ENCODE results near the gene HBG1.

DNA sequence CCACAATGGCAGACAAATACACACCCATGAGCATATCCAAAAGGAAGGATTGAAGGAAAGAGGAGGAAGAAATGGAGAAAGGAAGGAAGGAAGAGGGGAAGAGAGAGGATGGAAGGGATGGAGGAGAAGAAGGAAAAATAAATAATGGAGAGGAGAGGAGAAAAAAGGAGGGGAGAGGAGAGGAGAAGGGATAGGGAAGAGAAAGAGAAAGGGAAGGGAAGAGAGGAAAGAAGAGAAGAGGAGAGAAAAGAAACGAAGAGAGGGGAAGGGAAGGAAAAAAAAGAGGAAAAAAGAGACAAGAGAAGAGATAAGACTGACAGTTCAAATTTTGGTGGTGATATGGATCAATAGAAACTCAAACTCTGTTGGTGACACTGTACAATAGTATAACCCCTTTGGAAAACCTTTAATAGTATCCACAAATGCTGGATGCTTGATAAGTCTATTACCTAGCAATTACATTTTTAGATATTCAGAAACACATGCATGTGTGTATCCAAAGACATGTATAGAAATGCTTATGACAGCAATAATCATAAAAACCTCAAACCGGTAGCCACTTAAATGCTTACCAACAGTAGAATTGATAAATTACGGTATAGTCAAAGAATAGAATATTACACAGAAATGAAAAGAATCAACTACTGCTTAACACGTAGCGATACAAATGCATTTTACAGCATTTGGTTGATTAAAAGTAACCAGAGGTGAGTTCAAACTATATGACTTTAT lies 14.1 kb downstream of the HBG1 start:
- TF ChIP-seq, protein P1, sequence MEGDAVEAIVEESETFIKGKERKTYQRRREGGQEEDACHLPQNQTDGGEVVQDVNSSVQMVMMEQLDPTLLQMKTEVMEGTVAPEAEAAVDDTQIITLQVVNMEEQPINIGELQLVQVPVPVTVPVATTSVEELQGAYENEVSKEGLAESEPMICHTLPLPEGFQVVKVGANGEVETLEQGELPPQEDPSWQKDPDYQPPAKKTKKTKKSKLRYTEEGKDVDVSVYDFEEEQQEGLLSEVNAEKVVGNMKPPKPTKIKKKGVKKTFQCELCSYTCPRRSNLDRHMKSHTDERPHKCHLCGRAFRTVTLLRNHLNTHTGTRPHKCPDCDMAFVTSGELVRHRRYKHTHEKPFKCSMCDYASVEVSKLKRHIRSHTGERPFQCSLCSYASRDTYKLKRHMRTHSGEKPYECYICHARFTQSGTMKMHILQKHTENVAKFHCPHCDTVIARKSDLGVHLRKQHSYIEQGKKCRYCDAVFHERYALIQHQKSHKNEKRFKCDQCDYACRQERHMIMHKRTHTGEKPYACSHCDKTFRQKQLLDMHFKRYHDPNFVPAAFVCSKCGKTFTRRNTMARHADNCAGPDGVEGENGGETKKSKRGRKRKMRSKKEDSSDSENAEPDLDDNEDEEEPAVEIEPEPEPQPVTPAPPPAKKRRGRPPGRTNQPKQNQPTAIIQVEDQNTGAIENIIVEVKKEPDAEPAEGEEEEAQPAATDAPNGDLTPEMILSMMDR (IDR thresholded peaks at IDR 0.05; ENCODE audit: low read depth, low read length) = no peak
- no peak for TF ChIP-seq POLR2A (IDR thresholded peaks at IDR 0.05; ENCODE audit: extremely low read depth, insufficient read length)
- TF ChIP-seq, protein P2, sequence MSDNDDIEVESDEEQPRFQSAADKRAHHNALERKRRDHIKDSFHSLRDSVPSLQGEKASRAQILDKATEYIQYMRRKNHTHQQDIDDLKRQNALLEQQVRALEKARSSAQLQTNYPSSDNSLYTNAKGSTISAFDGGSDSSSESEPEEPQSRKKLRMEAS (IDR thresholded peaks at IDR 0.05; ENCODE audit: low read depth, low read length) = no peak
